Measurements from ENCODE around the gene RPP38. TPM values are rescaled to one million over a fixed set of nuclear protein-coding genes. Genes with fewer than 3 reads are reported as not detected.

RPP38 gene
- total and polyA plus RNA-seq, 2 of the 4 experiments (the other 2 are of a cell fraction), result 12.4 to 19.0 TPM

GRCh38 chr10:15124908-15125307 lies 27.8 kb downstream of the RPP38 start:
- H3K14ac ChIP-seq (replicated peaks; ENCODE audit: low read depth, low read length), result no peak overlapping the region
- in situ Hi-C loops (cut with MboI; ENCODE audit: low sequenced_read_pairs) (no loop called here), dilution Hi-C loops (cut with HindIII; ENCODE audit: low sequenced_read_pairs, unreplicated experiment) (no loop called here), intact Hi-C loops (cut with micrococcal nuclease) (no loop called here)
- no peaks in the 10 kb centered on the region for H3K9me3 ChIP-seq (ENCODE audit: control insufficient read depth, insufficient read depth, low read length)
- BruUV-seq (replicated peaks), result no TSS peak
- WGBS, 2 experiments (ENCODE audit: extremely low coverage in 2 of 2, insufficient read length in 1 of 2), result no CpG with 5 or more reads among the region's 3 CpGs
- no peak overlapping the region for H3K9ac ChIP-seq (ENCODE audit: low read depth, low read length)
- no peak overlapping the region; the same call in 1 of the 2 replicates for H3K18ac ChIP-seq (ENCODE audit: low read depth, low read length)
- no peak overlapping the region for H2BK5ac ChIP-seq (ENCODE audit: low read depth, low read length, poor library complexity, severe bottlenecking)
- peaks cover 4% of the 10 kb centered on the region for H3K36me3 ChIP-seq (ENCODE audit: control insufficient read depth, insufficient read depth, low read length)
- no peak overlapping the region for H3K27ac ChIP-seq (ENCODE audit: insufficient read depth, low read length)
- H4K5ac ChIP-seq (ENCODE audit: low read depth, low read length), result no peak overlapping the region
- no peak for TF ChIP-seq MAFK (IDR thresholded peaks at IDR 0.05; ENCODE audit: low read depth, low read length)
- no peak for TF ChIP-seq RAD21 (IDR thresholded peaks at IDR 0.05; ENCODE audit: low read length)
- no peak overlapping the region for H2BK15ac ChIP-seq (ENCODE audit: low read depth, low read length)
- H3K56ac ChIP-seq (ENCODE audit: extremely low read depth, insufficient read depth, low read length), result no peak overlapping the region
- ChIA-PET CTCF (no interaction called here), POLR2A (ENCODE audit: unreplicated experiment) (no interaction called here)
- peaks cover 7% of the 10 kb centered on the region for H3K4me1 ChIP-seq (ENCODE audit: control insufficient read depth, insufficient read depth, low read length)
- H3K4ac ChIP-seq (ENCODE audit: low read depth, low read length), result no peak overlapping the region
- DNase-seq (no peak), ATAC-seq (ENCODE audit: low read depth) (no peak)
- H3K23ac ChIP-seq (ENCODE audit: low read depth, low read length), result no peak overlapping the region
- no peak overlapping the region for H3K4me3 ChIP-seq (ENCODE audit: insufficient read depth, low read depth, low read length)
- H3K27me3 ChIP-seq (ENCODE audit: control insufficient read depth, insufficient read depth, low read length), result no peaks in the 10 kb centered on the region
- H4K8ac ChIP-seq (ENCODE audit: low read depth in 2 of 2, low read length in 2 of 2), result no peak overlapping the region
- no peak overlapping the region for H2AK9ac ChIP-seq (replicated peaks; ENCODE audit: low read depth, low read length, poor library complexity)
- H2BK20ac ChIP-seq (ENCODE audit: low read depth, low read length), result no peak overlapping the region
- no peaks in the 10 kb centered on the region for H4K20me1 ChIP-seq (ENCODE audit: insufficient read depth, low read length)
- no peak overlapping the region for H2AFZ ChIP-seq (replicated peaks; ENCODE audit: low read length, poor library complexity)
- no peak overlapping the region for H2AK5ac ChIP-seq (ENCODE audit: low read depth, low read length)
- no peak overlapping the region for H2BK120ac ChIP-seq (ENCODE audit: low read depth, low read length)
- no peak overlapping the region for H3K4me2 ChIP-seq (ENCODE audit: low read depth, low read length)
- H3K9me1 ChIP-seq (ENCODE audit: insufficient read depth, low read length), result no peaks in the 10 kb centered on the region
- H3K79me1 ChIP-seq (ENCODE audit: low read depth in 1 of 2, low read length in 2 of 2), result peaks cover 2 to 11% of the 10 kb centered on the region in 2 experiments; a peak in 3 of 4 replicates
- no peak overlapping the region for H4K91ac ChIP-seq (ENCODE audit: insufficient read depth, low read depth, low read length)
